ENCODE measurements around the gene WDR5.

DNA sequence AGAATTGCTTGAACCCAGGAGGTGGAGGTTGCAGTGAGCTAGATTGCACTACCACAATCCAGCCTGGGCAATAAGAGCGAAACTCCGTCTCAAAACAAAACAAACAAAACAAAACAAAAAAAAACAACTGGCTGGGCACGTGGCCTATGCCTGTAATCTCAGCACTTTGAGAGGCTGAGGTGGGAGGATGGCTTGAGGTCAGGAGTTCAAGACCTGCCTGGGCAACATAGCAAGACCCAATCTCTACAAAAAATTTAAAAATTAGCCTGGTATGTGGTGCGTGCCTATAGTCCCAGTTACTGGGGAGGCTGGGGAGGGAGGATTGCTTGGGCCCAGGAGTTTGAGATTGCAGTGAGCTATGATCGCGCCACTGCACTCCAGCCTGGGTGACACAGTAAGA, 23.3 kb upstream of the WDR5 start:
- TF ChIP-seq EZH2 (IDR thresholded peaks at IDR 0.05) (no peak), POLR2AphosphoS5 (IDR thresholded peaks at IDR 0.05; ENCODE audit: borderline replicate concordance, low read depth, low read length) (no peak), FOXP2 (optimal IDR thresholded peaks at IDR 0.05; ENCODE audit: control extremely low read depth, extremely low read length, insufficient read depth) (no peak)

Data from SK-N-MC (cell line).